ENCODE data around the gene KRT85.
"Not testable (repeated sequence)": the region's sequence is repeated elsewhere in the genome, so short reads cannot be mapped to it uniquely, and the experiment has no call there.

The KRT85 gene

DNA sequence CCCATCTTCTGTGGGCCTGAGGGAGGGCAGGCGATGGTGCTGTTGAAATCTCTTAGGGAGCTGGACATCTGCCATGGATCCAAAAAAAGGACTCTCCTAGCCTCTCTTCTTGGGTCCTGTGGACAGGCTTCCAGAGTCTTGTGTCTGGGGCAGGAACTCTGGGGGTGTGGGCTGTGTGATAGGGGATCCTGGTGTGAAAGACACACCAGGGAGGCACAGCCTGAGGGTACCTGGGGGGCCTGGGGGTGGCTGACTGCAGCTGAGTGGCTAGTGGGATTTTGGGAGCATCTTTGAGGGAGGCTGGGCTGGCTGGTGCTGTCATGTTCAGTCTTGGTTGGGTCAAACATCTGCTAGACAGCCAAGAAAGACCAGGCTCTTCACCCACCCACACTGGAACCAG lies 44.3 kb downstream of the KRT85 start:
- H3K9ac ChIP-seq (ENCODE audit: low read length), result no peak overlapping the region
- H3K27ac ChIP-seq (ENCODE audit: low read depth, low read length), result no peak overlapping the region
- H3K36me3 ChIP-seq (ENCODE audit: control insufficient read depth, insufficient read depth, low read length), result no peaks in the 10 kb centered on the region
- H3K4me3 ChIP-seq (ENCODE audit: low read length), result no peak overlapping the region
- no peaks in the 10 kb centered on the region for H3K27me3 ChIP-seq (ENCODE audit: control insufficient read depth, insufficient read depth, low read length)
- H3K4me1 ChIP-seq (ENCODE audit: control insufficient read depth, insufficient read depth, low read length), result no peaks in the 10 kb centered on the region

DNA sequence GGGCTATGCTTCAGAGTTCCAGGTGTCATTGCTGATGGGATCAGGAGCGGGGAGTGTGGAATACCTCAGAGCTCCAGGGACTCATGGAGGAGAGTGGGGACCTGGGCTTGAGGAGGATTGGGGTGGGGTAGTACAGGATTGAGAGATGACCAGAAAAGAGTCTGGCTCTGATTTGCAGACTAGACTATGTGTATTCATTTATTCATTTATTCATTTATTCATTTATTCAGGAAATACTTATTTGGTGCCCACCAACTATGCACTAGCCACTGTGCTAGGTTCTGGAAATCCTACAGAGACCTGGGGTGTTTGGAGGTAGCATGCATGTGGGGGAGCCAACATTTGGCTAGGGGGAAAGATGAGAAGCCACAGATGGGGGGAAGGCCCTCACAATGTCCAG lies 45.2 kb downstream of the KRT85 start:
- Histone ChIP-seq H3K27me3 (ENCODE audit: control insufficient read depth, insufficient read depth, low read length) (no peaks in the 10 kb centered on the region), H3K27ac (ENCODE audit: low read depth, low read length) (no peak overlapping the region), H3K4me1 (ENCODE audit: control insufficient read depth, insufficient read depth, low read length) (no peaks in the 10 kb centered on the region), H3K4me3 (ENCODE audit: low read length) (no peak overlapping the region), H3K9ac (ENCODE audit: low read length) (no peak overlapping the region), H3K36me3 (ENCODE audit: control insufficient read depth, insufficient read depth, low read length) (no peaks in the 10 kb centered on the region)

DNA sequence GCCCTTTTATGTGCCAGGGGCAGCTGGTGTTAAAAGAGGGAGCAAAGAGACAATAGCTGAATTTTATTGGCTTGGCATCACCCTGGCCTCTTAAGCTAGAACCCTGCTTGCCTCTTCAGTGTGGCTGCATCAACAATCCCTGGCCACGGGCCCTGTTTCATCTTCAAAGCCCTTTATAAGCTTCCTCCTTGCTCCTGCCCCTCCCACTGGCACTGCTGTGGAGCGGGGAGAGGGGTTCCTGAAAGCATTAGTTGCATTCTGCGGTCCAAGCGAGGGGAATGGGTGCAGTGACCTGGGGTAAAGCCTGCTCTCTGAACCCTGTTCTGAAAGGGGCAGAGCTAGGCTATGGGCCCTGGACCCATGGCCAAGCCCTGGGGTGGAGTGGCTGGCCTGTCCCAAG lies 45.9 kb downstream of the KRT85 start:
- Histone ChIP-seq H3K9ac (ENCODE audit: low read length) (no peak overlapping the region), H3K27ac (ENCODE audit: low read depth, low read length) (no peak overlapping the region), H3K36me3 (ENCODE audit: control insufficient read depth, insufficient read depth, low read length) (no peaks in the 10 kb centered on the region), H3K4me3 (ENCODE audit: low read length) (no peak overlapping the region), H3K4me1 (ENCODE audit: control insufficient read depth, insufficient read depth, low read length) (no peaks in the 10 kb centered on the region), H3K27me3 (ENCODE audit: control insufficient read depth, insufficient read depth, low read length) (no peaks in the 10 kb centered on the region)

DNA sequence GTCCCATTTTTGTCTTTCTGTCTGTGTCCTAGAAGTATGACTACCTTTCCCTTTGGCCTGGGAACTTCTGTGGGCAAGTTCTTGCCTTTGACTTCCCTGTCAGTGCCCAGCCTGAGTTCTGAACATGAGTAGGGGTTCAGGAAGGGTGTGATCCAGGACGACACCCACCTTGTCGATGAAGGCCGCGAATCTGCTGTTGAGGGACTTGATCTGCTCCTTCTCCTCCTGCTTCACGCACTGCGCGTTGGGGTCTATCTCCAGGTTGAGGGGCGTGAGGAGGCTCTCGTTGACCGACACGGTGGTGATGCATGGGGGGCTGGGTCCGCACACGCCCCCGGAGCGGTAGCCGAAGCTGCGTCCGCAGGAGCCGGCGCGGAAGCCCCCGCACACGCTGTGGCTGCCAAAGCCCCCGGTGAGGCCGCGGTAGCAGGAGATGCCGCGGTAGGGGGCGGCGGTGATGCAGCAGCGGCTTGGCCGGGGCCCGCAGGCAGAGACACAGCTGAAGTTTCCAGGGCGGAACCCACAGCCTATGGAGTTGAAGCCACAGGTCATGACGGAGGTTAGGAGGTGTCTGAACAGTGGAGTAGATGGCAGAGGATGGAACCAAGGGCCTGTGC lies 46.4 kb downstream of the KRT85 start, which contains the start of gene KRT83:
Gene KRT83, minus strand, starts transcription at position 615 of the 617 bp plus-strand sequence. Its CDS starts 63 bp downstream, at position 552.
- Histone ChIP-seq H3K4me3 (ENCODE audit: low read length) (no peak within 1 kb of the TSS), H3K36me3 (ENCODE audit: control insufficient read depth, insufficient read depth, low read length) (no peaks in the 10 kb centered on the region), H3K27ac (ENCODE audit: low read depth, low read length) (no peak within 1 kb of the TSS), H3K27me3 (ENCODE audit: control insufficient read depth, insufficient read depth, low read length) (no peaks in the 10 kb centered on the region), H3K4me1 (ENCODE audit: control insufficient read depth, insufficient read depth, low read length) (no peaks in the 10 kb centered on the region), H3K9ac (ENCODE audit: low read length) (no peak within 1 kb of the TSS)

DNA sequence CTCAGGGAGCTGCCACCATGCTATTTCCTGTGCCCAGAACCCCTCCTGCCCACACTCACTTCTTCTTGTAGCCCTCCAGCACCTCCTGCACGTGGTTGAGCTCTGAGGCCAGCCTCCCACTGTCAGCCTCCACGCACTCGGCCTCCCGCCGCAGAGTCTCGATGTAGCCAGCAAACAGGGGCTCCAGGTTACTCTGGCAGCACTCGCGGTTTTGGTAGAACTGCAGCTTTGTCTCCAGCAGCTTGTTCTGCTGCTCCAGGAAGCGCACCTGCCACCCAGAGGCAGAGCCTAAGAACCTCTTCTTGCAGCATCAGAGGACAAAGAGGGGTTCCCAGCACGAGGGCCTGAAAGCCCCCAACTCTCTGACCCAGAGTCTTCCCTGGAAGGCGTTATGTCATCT lies 48.2 kb downstream of the KRT85 start:
- no peaks in the 10 kb centered on the region for H3K27me3 ChIP-seq (ENCODE audit: control insufficient read depth, insufficient read depth, low read length)
- no peaks in the 10 kb centered on the region for H3K36me3 ChIP-seq (ENCODE audit: control insufficient read depth, insufficient read depth, low read length)
- H3K4me3 ChIP-seq (ENCODE audit: low read length), result no peak overlapping the region
- H3K27ac ChIP-seq (ENCODE audit: low read depth, low read length), result no peak overlapping the region
- no peak overlapping the region for H3K9ac ChIP-seq (ENCODE audit: low read length)
- no peaks in the 10 kb centered on the region for H3K4me1 ChIP-seq (ENCODE audit: control insufficient read depth, insufficient read depth, low read length)

DNA sequence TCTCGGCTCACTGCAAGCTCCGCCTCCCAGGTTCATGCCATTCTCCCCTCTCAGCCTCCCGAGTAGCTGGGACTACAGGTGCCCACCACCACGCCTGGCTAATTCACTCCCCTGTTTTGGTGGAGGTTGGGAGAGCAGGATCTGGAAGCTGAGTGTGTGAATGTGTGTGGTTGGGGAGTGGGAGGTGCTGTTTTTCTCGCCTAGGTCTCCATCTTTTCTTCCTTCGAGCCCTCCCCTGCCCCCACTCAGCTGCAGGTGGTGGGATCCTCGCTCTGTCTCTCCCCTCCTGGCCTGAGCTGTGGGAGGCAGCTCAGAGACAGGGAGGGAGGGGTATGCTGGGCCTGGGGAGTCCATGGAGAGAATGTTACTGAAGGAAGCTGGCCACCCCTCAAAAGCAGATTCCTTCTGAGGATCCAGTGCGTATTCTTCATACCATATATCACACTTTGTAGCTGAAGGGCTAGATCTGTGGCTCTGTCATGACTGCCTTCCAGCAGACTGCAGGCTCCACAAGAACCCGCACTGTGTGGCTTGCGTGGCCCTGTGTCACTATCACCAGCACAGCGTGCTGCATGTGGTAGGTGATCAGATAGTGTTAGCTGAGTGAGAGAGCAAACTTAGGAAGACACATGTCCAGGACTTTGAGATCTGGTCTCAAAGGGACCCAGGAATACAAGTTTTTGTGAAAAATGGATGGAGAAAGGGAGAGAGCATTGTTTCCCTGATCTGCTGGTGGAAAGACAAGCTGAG lies 48.9 kb downstream of the KRT85 start:
- Histone ChIP-seq H3K9ac (ENCODE audit: low read length) (no peak overlapping the region), H3K4me3 (ENCODE audit: low read length) (no peak overlapping the region), H3K27me3 (ENCODE audit: control insufficient read depth, insufficient read depth, low read length) (peaks cover 2% of the 10 kb centered on the region), H3K27ac (ENCODE audit: low read depth, low read length) (no peak overlapping the region), H3K4me1 (ENCODE audit: control insufficient read depth, insufficient read depth, low read length) (no peaks in the 10 kb centered on the region), H3K36me3 (ENCODE audit: control insufficient read depth, insufficient read depth, low read length) (no peaks in the 10 kb centered on the region)

DNA sequence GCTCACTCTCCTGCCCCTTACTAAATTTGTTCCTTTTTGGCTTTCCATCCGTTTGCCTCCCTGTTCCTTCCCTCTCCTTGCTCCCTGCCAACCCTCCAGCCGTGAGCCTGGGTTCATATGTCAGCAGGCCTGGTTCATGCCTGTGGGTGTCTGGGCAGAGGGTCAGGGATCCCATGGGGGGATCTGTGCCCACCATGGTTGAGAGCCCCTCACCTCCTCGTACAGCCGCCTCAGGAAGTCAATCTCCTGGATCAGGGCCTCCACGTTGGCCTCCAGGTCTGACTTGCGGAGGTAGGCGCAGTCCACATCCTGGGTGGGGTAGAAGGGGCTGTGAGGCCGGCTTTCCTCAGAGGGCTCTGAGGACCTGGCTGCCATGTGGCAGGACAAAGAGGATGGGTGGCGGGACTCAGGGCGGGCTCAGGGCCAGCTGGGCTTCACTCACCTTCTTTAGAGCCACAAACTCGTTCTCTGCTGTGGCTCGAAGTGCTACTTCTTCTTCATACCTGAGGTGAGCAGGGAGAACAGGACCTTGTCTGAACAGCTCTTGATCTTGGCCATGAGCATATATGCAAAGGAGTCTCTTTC lies 49.7 kb downstream of the KRT85 start:
- H3K4me3 ChIP-seq (ENCODE audit: low read length), result no peak overlapping the region
- H3K36me3 ChIP-seq (ENCODE audit: control insufficient read depth, insufficient read depth, low read length), result no peaks in the 10 kb centered on the region
- H3K4me1 ChIP-seq (ENCODE audit: control insufficient read depth, insufficient read depth, low read length), result no peaks in the 10 kb centered on the region
- H3K9ac ChIP-seq (ENCODE audit: low read length), result no peak overlapping the region
- peaks cover 2% of the 10 kb centered on the region for H3K27me3 ChIP-seq (ENCODE audit: control insufficient read depth, insufficient read depth, low read length)
- no peak overlapping the region for H3K27ac ChIP-seq (ENCODE audit: low read depth, low read length)

DNA sequence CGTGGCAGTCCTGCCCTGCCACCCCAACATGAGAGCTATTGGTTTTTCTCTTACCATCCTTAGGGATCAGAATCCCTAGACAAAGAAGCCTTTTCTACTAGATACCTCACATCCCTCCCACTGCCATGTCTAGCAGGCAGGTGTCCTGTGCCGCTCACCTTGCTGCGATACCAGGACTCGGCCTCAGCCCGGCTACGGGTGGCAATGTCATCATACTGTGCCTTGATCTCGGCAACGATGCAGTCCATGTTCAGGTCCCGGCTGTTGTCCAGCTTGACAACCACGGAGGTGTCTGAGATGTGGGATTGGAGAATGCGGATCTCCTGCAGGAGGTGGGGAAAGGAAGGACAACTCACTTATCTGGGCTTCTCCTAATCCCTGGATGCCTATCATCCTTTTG lies 50.6 kb downstream of the KRT85 start:
- Histone ChIP-seq H3K9ac (ENCODE audit: low read length) (no peak overlapping the region), H3K36me3 (ENCODE audit: control insufficient read depth, insufficient read depth, low read length) (no peaks in the 10 kb centered on the region), H3K4me3 (ENCODE audit: low read length) (no peak overlapping the region), H3K4me1 (ENCODE audit: control insufficient read depth, insufficient read depth, low read length) (no peaks in the 10 kb centered on the region), H3K27ac (ENCODE audit: low read depth, low read length) (no peak overlapping the region), H3K27me3 (ENCODE audit: control insufficient read depth, insufficient read depth, low read length) (peaks cover 2% of the 10 kb centered on the region)

DNA sequence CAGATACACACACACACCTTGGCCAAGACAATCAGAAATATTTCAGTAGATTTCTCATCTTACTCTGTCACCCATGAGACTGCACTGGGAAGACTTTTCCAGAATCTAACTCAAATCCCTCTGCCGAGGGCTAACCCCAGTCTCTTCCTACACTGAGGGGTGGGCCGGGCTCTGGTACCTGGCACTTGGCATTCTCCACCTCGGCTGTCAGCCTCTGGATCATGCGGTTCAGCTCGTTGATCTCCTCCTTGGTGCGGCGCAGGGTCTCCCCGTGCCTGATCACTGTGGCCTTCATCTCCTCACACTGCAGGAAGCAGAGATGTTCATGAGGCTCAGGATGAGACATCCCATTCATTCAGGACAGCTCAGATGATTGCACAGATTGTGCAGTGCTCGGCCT lies 51.0 kb downstream of the KRT85 start:
- Histone ChIP-seq H3K9ac (ENCODE audit: low read length) (no peak overlapping the region), H3K4me1 (ENCODE audit: control insufficient read depth, insufficient read depth, low read length) (peaks cover 3% of the 10 kb centered on the region), H3K27me3 (ENCODE audit: control insufficient read depth, insufficient read depth, low read length) (peaks cover 3% of the 10 kb centered on the region), H3K4me3 (ENCODE audit: low read length) (no peak overlapping the region), H3K27ac (ENCODE audit: low read depth, low read length) (no peak overlapping the region), H3K36me3 (ENCODE audit: control insufficient read depth, insufficient read depth, low read length) (no peaks in the 10 kb centered on the region)

DNA sequence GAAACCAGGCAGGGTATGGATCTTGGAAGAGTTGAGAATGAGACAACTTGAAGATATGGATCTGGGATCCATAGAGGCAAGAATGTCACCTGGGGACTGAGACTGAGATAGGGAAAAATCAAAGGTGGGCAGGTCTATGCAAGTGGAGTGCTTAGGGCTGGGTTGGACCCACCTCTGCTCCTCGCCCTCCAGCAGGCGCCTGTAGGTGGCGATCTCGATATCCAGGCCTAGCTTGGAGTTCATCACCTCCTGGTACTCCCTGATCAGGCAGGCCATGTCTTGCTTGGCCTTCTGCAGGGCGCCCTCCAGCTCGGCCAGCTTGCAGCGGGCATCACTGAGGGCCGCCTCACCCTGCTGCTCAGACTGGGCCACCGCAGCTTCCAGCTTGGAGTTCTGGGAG lies 51.6 kb downstream of the KRT85 start:
- not testable (repeated sequence) for H3K27me3 ChIP-seq (ENCODE audit: control insufficient read depth, insufficient read depth, low read length); H3K27ac ChIP-seq (ENCODE audit: low read depth, low read length); H3K4me1 ChIP-seq (ENCODE audit: control insufficient read depth, insufficient read depth, low read length)

DNA sequence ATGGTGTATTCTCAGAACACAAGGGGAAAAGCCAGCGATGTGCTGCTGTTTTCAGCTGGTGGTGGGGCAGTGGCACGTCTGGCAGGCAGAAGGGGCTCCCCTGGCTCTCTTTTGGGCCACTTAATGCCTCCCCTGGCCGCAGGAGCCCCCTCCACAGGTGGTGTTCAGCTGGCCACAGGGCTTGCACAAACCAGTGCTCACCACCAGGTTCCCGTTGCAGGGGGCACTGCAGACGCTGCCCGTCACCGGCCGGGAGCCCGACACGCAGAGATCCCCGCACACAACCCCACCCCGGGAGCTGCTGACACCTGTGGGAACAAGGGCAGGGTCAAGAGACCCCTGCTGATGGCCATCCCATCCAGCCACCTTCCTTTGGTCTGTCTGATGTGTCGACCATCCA lies 52.8 kb downstream of the KRT85 start:
- H3K27me3 ChIP-seq (ENCODE audit: control insufficient read depth, insufficient read depth, low read length), result peaks cover 4% of the 10 kb centered on the region
- H3K36me3 ChIP-seq (ENCODE audit: control insufficient read depth, insufficient read depth, low read length), result no peaks in the 10 kb centered on the region
- no peak overlapping the region for H3K9ac ChIP-seq (ENCODE audit: low read length)
- H3K4me3 ChIP-seq (ENCODE audit: low read length), result no peak overlapping the region
- H3K4me1 ChIP-seq (ENCODE audit: control insufficient read depth, insufficient read depth, low read length), result peaks cover 6% of the 10 kb centered on the region
- H3K27ac ChIP-seq (ENCODE audit: low read depth, low read length), result no peak overlapping the region

More for the DNA sequence above, 51.6 kb downstream of the KRT85 start:
- H3K9ac ChIP-seq (ENCODE audit: low read length); H3K4me3 ChIP-seq (ENCODE audit: low read length); H3K36me3 ChIP-seq (ENCODE audit: control insufficient read depth, insufficient read depth, low read length): not testable (repeated sequence)

DNA sequence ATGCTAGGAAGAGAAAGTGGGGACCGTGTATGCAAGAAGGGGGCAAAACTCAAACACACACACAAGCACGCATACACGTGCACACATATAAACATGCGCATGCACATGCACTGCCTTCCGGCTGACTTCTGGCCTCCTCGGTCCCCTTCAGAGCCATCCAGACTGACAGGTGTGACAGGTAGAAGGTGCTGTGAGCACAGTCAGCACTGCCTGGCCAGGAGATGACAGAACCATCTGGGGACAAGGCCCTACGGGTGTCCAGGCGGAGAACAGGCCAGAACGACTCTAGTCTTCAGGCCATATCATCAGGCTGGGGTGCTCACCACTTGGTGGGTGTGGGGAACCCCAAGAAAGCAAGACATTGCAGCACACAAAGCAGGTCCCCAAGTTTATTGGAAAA lies 53.4 kb downstream of the KRT85 start:
- no peak overlapping the region for H3K27ac ChIP-seq (ENCODE audit: low read depth, low read length)
- peaks cover 6% of the 10 kb centered on the region for H3K27me3 ChIP-seq (ENCODE audit: control insufficient read depth, insufficient read depth, low read length)
- no peak overlapping the region for H3K9ac ChIP-seq (ENCODE audit: low read length)
- peaks cover 6% of the 10 kb centered on the region for H3K4me1 ChIP-seq (ENCODE audit: control insufficient read depth, insufficient read depth, low read length)
- H3K4me3 ChIP-seq (ENCODE audit: low read length), result no peak overlapping the region
- no peaks in the 10 kb centered on the region for H3K36me3 ChIP-seq (ENCODE audit: control insufficient read depth, insufficient read depth, low read length)

DNA sequence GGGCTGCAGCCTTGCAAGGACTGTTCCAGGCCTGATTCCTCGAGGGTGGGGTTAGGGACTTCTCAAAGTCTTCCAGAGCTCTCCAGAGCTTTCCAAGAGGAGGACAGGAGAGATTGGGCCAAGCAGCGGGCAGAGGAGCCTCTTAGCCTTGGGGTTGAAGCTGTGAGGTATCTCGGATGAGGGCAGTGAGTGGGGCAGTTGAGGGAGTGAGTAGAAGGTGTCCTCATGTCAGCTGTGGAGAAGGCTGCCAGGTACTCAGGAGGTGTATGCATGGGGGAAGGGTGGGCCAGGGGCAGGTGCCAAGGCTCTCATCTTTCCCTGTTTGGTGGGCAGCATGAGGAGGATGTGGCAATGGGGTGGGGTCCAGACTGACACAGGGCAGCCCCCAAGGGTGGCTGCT lies 53.8 kb downstream of the KRT85 start:
- H3K27ac ChIP-seq (ENCODE audit: low read depth, low read length), result no peak overlapping the region
- no peaks in the 10 kb centered on the region for H3K36me3 ChIP-seq (ENCODE audit: control insufficient read depth, insufficient read depth, low read length)
- H3K27me3 ChIP-seq (ENCODE audit: control insufficient read depth, insufficient read depth, low read length), result peaks cover 6% of the 10 kb centered on the region
- H3K4me1 ChIP-seq (ENCODE audit: control insufficient read depth, insufficient read depth, low read length), result peaks cover 6% of the 10 kb centered on the region
- H3K9ac ChIP-seq (ENCODE audit: low read length), result no peak overlapping the region
- no peak overlapping the region for H3K4me3 ChIP-seq (ENCODE audit: low read length)
